HepG2 (cell line): Measurements from ENCODE around the gene MOB3C.

Source experiments
- HMG20B ChIP-seq: conservative IDR thresholded peaks from 2 replicates; pipeline ENCODE4 v1.6.1; 2016; ENCODE audit warnings: missing genetic modification reagents, missing compliant biosample characterization
- PHF8 ChIP-seq: sonication (generic); formaldehyde crosslinking; IDR thresholded peaks from 2 replicates; pipeline ENCODE4 v1.5.0; 2020; ENCODE audit warnings: missing genetic modification reagents
- TF ChIP-seq, protein P1 (sequence below): sonication (generic); formaldehyde crosslinking; IDR thresholded peaks from 2 replicates; pipeline ENCODE4 v1.9.0; 2021; ENCODE audit warnings: missing genetic modification reagents, borderline replicate concordance
- TF ChIP-seq, protein P2 (sequence below): sonication (generic); formaldehyde crosslinking; IDR thresholded peaks from 2 replicates; pipeline ENCODE4 v1.5.0; 2020; ENCODE audit warnings: mild to moderate bottlenecking, missing genetic modification reagents, moderate library complexity

DNA sequence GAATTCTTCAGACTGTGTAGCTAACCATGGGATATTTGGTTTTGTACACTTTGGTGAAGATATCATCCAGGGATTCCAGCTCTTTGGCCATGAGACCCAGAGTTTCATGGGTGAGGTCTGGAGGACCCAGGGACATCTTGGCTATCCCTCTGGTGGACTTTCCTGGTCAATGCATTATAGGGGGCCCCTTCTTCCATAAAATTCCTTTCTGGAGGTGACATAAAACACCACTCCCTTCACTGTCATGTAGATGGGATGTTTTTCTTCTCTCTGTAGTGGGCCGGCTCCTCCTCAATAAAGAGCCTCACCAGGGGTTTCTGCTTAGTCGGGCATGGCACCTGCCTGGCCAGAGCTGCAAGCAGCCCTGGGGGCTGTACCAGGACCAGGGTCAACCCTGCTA lies 49.4 kb upstream of the MOB3C start:
- TF ChIP-seq, protein P1, sequence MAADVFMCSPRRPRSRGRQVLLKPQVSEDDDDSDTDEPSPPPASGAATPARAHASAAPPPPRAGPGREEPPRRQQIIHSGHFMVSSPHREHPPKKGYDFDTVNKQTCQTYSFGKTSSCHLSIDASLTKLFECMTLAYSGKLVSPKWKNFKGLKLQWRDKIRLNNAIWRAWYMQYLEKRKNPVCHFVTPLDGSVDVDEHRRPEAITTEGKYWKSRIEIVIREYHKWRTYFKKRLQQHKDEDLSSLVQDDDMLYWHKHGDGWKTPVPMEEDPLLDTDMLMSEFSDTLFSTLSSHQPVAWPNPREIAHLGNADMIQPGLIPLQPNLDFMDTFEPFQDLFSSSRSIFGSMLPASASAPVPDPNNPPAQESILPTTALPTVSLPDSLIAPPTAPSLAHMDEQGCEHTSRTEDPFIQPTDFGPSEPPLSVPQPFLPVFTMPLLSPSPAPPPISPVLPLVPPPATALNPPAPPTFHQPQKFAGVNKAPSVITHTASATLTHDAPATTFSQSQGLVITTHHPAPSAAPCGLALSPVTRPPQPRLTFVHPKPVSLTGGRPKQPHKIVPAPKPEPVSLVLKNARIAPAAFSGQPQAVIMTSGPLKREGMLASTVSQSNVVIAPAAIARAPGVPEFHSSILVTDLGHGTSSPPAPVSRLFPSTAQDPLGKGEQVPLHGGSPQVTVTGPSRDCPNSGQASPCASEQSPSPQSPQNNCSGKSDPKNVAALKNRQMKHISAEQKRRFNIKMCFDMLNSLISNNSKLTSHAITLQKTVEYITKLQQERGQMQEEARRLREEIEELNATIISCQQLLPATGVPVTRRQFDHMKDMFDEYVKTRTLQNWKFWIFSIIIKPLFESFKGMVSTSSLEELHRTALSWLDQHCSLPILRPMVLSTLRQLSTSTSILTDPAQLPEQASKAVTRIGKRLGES (CRISPR knock-in tag): no peak
- TF ChIP-seq HMG20B (CRISPR knock-in tag) (no peak), PHF8 (CRISPR knock-in tag) (no peak)
- TF ChIP-seq, protein P2, sequence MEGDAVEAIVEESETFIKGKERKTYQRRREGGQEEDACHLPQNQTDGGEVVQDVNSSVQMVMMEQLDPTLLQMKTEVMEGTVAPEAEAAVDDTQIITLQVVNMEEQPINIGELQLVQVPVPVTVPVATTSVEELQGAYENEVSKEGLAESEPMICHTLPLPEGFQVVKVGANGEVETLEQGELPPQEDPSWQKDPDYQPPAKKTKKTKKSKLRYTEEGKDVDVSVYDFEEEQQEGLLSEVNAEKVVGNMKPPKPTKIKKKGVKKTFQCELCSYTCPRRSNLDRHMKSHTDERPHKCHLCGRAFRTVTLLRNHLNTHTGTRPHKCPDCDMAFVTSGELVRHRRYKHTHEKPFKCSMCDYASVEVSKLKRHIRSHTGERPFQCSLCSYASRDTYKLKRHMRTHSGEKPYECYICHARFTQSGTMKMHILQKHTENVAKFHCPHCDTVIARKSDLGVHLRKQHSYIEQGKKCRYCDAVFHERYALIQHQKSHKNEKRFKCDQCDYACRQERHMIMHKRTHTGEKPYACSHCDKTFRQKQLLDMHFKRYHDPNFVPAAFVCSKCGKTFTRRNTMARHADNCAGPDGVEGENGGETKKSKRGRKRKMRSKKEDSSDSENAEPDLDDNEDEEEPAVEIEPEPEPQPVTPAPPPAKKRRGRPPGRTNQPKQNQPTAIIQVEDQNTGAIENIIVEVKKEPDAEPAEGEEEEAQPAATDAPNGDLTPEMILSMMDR (CRISPR knock-in tag): no peak
